NT2/D1 (cell line): ENCODE results near the gene TSPAN5.

ENCODE experiments used
- SUZ12 ChIP-seq: IDR thresholded peaks from 2 replicates; pipeline ENCODE4 v1.6.1; 2011; ENCODE audit not compliant: insufficient read length, insufficient read depth; ENCODE audit errors: extremely low read depth
- ZNF274 ChIP-seq: IDR thresholded peaks from 2 replicates; pipeline ENCODE4 v1.6.1; 2011; ENCODE audit warnings: mild to moderate bottlenecking, low read depth, low read length

DNA sequence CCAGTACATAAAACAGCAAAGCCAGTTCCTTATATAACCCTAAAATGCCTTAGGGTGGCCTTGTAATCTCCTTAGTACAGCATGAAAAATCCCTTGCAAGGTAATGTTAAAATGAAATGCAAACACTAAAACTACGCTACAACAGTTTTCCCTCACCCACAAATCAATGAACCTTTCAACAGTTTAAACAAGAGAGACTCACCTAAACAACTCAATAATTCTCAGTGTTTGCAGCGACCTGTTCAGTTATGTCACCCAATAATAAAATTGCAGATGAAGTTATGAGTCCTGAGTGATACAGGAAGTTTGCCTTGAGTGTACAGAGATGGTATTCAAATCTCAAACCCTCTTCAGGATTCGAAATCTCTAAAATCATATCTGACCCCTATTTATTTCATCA is 25.3 kb downstream of the TSPAN5 start:
- TF ChIP-seq ZNF274 (no peak), SUZ12 (no peak)
